Posterior vena cava (tissue), 2 donors: Measurements from ENCODE around the gene TRIM66. TPM values are rescaled to one million over a fixed set of nuclear protein-coding genes. Genes with fewer than 3 reads are reported as not detected.

Experiments
- DNase-seq: peaks from one replicate; pipeline ENCODE4 v3.0.0-alpha.2; 2020; ENCODE audit warnings: low spot score
- intact Hi-C, 2 donors: fragments of 100-400 bp; cut with DNase I; formaldehyde crosslinking; loops; one replicate each; pipeline versions ENCODE4 v1.14.1 to v1.14.2; 2022 to 2023
- long read RNA-seq, 2 donors: library from polyadenylated mRNA; unstranded; transcript quantifications; one replicate each; pipeline ENCODE4 v2.0.0, GENCODE V29; 2020 to 2021
- total RNA-seq, 2 donors: library from RNA; stranded (reverse); fragmentation: NEBNext Ultra II Directional; extraction: Animal tissue kit (Norgen Biotek cat#: 25700); gene quantifications; one replicate each; pipeline ENCODE4 v1.2.1, GENCODE V29; 2021
- donor health status: DM: yes; HTN: yes; CAD: no.
- donor health status: DM: yes; HTN: yes; CAD: no.

TRIM66 gene, protein sequence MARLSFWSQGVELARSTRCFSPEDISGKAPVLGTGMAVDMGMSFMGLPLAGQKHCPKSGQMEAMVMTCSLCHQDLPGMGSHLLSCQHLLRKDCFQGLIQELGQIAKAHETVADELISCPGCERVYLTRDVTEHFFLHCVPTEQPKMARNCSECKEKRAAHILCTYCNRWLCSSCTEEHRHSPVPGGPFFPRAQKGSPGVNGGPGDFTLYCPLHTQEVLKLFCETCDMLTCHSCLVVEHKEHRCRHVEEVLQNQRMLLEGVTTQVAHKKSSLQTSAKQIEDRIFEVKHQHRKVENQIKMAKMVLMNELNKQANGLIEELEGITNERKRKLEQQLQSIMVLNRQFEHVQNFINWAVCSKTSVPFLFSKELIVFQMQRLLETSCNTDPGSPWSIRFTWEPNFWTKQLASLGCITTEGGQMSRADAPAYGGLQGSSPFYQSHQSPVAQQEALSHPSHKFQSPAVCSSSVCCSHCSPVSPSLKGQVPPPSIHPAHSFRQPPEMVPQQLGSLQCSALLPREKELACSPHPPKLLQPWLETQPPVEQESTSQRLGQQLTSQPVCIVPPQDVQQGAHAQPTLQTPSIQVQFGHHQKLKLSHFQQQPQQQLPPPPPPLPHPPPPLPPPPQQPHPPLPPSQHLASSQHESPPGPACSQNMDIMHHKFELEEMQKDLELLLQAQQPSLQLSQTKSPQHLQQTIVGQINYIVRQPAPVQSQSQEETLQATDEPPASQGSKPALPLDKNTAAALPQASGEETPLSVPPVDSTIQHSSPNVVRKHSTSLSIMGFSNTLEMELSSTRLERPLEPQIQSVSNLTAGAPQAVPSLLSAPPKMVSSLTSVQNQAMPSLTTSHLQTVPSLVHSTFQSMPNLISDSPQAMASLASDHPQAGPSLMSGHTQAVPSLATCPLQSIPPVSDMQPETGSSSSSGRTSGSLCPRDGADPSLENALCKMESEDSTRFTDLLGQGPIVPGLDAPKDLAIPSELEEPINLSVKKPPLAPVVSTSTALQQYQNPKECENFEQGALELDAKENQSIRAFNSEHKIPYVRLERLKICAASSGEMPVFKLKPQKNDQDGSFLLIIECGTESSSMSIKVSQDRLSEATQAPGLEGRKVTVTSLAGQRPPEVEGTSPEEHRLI (N-terminal part only)
- total RNA-seq: 10 to 100 TPM in 1 of 2 donors, 1 to 10 TPM in 1; 5.9 to 13.4 TPM
- long read RNA-seq, donor 1, partial matches to known transcripts: 1 of 1 reads
- long read RNA-seq, donor 1, other reads (novel, unspliced or antisense): 0 of 1 reads
- long read RNA-seq, donor 2, partial matches to known transcripts: 1 of 1 reads
- long read RNA-seq, donor 2, other reads (novel, unspliced or antisense): 0 of 1 reads

DNA sequence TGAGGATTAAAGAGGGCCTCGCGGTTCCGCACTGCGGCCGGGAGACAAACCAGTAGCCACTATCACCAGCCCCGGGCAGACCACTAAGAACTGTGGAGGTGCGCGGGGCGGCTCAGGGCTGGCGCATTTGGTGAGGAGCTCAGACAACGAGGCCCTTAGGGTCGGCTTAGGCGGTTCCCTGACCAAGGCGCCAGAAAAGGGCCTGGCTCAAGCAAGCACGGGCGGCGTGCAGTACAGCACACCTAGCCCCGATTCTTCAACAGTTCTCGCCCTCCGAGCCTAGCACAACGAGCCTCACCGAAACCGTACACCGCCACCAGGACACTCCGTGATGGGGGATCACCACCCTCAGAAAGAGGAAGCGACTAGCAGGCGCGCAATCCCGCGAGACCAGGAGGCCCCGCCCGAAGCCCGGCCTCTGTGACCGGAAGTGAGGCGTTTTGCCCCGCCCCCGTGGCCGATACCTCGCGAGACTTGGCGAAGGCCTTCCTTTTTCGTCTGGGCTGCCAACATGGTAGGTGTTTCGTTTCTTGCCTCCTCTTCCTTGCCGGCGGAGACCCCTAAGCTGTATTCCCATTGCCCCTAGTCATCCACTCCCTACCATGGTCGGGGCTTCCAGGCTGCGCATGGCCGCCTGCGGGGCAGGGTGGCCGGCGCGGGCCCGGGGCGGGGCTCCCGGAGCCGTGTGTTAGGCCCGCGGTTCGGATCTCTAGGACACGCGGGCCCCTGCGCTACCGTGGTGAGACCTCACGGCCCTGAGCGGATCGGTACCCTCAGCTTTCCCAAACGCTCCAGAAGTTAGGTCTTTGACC lies at the start of gene TRIM66, which contains the start of gene RPL27A:
Gene TRIM66, minus strand, starts transcription at position 363 of the 812 bp plus-strand sequence. CDS start 10,391 bp downstream, outside the sequence.
Gene RPL27A, plus strand, starts transcription at position 490 of the 812 bp plus-strand sequence. Its CDS starts 22 bp downstream, at position 512.
- peak; percentile 100 for DNase-seq
- intact Hi-C loops: loop anchor here in 1 of 2 donors (5.0 kb wide), 1 partner anchor 125 kb away; no protein-coding TSS in a partner anchor

DNA sequence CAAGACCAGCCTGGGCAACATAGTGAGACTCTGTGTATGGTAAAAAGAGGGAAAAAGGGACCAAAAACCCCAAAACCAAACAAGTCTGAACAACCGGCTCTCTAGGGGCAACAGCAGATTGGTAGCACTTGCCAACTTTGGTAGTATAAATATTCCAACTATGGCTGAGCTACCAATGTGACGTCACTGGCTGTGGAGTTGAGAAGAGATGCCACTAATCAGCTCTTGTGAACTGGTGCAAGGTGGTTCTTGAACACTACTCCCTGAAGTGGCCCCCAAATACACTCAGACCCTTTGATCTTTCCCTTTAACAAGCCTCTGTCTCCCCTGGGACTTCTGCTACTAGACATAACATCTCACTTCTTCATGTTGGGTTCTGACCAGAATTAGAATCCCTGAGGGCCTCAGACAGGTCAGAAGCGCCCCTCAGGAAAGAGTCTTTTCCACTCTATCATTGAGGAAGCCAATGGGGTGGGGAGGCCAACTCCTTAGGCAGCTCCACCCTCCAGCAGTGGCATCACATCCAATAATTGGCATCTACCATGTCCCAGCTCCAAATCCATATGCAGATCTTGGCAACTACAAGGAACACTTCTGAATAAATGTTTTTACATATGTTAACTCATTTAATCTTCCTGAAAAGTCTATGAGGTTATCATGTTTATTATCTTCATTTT lies 49.3 kb upstream of the TRIM66 start:
- intact Hi-C loops: no loop called here
- DNase-seq: peak; percentile 42

DNA sequence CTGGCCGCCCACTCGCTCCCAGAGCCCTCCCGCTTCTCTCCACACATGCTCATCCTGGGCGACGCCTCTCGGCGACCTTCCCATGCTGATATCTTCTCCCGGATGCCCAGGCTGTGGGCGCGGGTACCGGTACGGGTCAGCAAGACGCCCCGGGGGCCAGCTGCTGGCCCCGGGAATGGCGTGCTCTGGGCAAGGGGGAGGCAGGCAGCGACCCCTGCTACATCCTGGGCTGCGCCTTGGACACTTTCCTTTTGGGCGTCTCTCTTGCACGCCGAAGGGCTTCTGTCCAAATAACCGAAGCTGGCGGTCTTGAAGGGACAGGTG lies 48.2 kb upstream of the TRIM66 start:
- peak; percentile 73 for DNase-seq
- intact Hi-C loops: no loop called here

- DNase-seq: peak; percentile 72
- intact Hi-C loops: no loop called here
Observed at GRCh38 chr11:8729837-8730696, 47.6 kb upstream of the TRIM66 start.

DNA sequence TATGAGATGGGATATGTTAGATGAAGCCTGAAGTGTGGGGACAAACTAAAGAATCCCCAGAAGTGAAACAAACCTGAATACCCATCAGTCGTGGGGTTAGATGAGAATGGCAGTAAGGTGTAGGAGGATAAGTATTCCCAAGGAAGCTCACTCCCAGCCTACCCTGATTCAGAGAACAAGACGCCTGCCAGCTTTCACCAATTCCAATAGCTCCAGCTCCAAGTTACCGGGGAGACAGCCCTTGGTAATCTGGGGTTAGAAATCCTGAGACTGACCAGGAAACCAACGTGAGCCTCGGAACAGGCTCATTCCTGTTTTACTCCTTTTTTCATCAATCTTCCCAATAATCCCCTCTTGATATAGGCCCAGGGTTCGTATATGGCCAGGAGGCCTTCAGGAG lies 46.6 kb upstream of the TRIM66 start:
- peak; percentile 15 for DNase-seq
- intact Hi-C loops: no loop called here

DNA sequence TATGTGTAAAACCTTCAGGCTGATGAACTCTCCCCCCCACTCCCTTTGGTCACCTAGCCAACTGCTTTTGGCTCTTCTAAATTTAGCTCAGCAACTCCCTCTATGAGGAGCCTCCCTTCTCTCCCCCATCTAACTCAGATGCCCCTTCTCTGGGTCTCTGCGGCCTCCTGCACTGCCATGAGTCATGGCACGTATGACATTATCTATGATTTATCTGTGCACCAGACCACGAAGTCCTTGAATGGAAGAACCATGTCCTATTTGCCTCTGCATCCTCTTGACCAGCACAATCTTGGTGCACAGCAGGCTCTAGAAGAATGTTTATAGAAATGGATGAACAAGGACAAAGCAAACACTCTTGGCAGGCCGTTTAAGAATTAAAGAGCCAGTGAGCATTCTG lies 46.1 kb upstream of the TRIM66 start:
- intact Hi-C loops: no loop called here
- DNase-seq: peak; percentile 68

DNA sequence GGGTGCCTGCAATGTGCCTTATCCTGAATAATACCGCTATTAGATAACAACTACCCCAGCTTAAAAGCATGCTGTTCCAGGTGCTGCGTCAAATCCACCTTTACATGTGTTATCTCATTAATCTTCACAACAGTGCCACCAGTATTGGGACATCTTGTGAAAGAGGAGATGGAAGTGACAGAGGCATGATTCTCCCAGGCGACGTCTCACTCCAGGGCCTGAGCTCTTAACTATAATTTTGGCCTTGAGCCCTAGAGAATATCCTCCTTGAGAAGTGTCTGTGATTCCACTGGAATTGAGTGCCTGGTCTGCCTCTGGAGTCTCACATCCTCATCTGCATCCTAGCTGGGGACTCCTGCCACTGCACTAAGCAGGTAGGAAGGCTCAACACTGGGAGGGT lies 43.9 kb upstream of the TRIM66 start:
- DNase-seq: no peak
- intact Hi-C loops: no loop called here

GRCh38 chr11:8724682-8725081 lies 42.2 kb upstream of the TRIM66 start:
- DNase-seq: no peak
- intact Hi-C loops: loop anchor here in 1 of 2 donors (5.0 kb wide), 1 partner anchor 88 kb away; a partner anchor contains a TSS

DNA sequence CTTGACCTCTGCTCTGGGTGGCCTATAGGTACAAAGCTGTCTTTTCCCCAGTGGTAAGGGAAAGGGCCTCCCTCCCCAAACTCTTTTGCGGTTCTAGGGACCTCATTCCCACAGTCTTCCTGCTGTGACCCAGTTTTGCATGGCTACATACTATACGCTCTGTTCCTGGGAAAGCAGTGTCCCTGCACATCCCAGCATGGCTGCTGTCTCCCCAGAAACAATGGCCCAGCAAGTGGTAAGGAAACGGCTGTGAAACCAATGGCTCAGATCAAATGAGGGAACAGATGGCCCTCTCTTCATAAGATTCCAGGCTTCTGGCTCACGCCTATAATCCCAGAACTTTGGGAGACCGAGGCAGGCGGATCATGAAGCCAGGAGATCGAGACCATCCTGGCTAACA lies 41.2 kb upstream of the TRIM66 start:
- intact Hi-C loops: loop anchor here in 1 of 2 donors (5.0 kb wide), 1 partner anchor 89 kb away; a partner anchor contains a TSS

DNA sequence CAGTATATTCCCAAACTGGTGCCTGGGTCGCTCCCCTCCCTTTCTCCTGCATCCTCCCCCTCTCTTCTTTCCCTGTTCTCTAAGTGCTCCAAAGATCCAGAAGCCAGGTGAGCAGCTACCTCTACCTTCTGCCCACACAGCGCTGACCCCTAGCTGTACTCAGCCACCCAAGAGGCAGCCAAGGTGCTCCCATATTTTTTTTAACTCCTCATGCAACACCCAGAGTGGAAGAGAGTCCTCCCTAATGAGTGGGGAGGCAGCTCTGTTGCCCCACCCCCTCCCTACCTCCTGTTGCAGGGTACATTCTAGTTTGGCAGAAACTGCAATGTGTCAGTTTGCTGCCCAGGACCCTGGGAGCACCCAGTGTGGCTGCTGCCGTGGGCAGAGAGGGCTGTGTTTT lies 40.3 kb upstream of the TRIM66 start:
- no peak for DNase-seq
- intact Hi-C loops: loop anchor here in 1 of 2 donors (5.0 kb wide), 1 partner anchor 89 kb away; a partner anchor contains a TSS

More for the DNA sequence above, 41.2 kb upstream of the TRIM66 start:
- DNase-seq: no peak

- no peak for DNase-seq
- intact Hi-C loops: loop anchor here in 1 of 2 donors (5.0 kb wide), 1 partner anchor 90 kb away; a partner anchor contains a TSS
Observed at GRCh38 chr11:8721609-8722500, 39.4 kb upstream of the TRIM66 start.

DNA sequence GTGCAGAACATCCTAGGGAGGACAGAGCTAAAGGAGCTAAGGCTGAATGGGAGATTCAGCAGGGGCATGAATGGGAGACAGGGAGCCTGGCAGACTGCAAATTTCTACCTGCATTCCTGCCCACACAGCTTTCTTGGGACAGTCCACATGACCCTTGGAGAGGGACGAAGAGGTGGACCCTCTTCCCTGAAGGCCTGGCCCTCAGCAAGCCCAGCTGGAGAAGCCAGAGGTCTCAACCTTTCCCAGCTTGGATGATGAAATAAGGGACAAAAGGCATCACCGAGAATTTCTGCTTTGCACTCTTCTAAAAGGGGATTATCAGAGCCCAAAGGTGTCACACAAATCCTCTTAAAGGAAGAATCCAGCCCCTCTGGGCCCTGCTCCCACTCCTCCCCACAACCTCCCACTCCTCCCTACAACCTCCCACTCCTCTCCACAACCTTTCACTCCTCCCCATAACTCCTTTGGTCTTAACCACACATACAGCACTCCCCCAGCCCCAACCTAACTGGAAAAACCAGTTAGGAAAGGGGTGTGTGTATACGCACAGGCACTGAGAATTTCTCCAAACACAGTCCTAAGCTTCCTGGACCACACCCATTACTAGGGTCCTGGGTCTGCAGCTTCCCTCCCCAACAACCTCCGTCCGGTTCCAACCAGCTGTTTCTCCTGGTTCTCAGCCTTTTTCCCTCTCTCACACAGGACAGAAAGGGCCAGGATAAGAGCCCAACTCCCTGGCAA lies 38.6 kb upstream of the TRIM66 start:
- intact Hi-C loops: loop anchor here in 1 of 2 donors (5.0 kb wide), 1 partner anchor 91 kb away; a partner anchor contains a TSS
- DNase-seq: no peak

DNA sequence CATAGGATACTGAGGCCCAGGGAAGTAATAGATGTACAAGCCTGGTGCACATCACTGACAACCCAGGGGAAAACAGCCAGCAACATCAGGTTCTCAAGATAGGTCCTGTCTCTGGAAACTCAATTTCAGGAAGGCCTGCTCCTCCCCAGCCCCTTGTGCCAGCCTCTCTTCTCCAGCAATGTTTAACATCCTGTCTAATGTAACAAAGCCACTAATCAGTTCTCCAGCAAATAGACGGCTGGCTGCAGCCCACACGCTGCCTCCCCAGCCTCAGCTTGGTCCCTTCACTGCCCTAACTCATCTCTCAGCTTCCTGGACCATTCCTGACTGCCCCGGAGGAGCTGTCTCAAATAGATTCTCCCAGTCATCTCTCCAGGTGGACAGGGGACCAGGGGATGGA lies 37.9 kb upstream of the TRIM66 start:
- no peak for DNase-seq
- intact Hi-C loops: loop anchor here in 1 of 2 donors (5.0 kb wide), 1 partner anchor 92 kb away; a partner anchor contains a TSS

DNA sequence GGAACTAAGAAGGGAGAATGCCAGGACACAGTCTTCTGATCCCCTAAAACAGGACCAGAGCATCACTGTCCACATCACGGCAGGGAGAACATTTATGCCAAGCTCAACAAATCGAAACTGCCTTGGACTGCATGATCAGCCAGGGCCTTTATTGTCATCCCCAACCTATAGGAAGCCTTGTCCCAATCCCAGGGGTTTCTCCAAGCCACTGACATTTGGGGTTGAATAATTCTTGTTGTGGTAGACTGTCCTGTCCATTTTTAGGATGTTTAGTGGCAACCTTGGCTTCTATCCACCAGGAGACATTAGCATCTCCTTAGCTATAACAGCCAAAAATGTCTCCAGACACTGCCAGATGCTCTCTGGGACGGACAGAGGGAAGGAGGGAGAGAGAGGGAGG lies 37.3 kb upstream of the TRIM66 start:
- intact Hi-C loops: loop anchor here in 1 of 2 donors (5.0 kb wide), 1 partner anchor 93 kb away; a partner anchor contains a TSS
- no peak for DNase-seq

DNA sequence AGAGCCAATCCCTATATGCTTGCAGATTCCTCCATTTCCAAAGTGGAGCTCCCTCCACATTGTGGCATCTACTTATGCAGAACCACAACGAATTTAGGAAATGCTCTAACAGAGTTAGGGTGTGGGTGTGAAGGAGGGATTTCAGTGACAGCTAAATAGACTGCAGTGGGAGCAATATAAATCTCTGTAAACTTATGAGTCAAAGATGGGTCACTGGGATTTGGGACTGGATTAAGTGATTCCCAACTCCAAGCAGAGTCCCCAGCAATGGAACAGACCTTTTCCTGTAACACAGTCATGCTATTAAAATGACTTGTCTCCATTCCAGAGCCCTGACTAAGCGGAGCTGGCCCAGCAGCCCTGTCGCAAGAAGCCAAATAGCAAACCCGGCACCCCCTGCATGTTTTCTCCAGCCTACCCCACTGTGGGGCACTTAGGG lies 36.8 kb upstream of the TRIM66 start:
- intact Hi-C loops: no loop called here
- peak; percentile 89 for DNase-seq
